NCI-H1436 treated with DMSO at 0.1 percent for 48 hours (cell line): ENCODE data around the gene PDE2A.

ENCODE experiments used
- DNase-seq: peaks from one replicate; lab custom pipeline; 2025; lab: John Stamatoyannopoulos, UW

The PDE2A gene

DNA sequence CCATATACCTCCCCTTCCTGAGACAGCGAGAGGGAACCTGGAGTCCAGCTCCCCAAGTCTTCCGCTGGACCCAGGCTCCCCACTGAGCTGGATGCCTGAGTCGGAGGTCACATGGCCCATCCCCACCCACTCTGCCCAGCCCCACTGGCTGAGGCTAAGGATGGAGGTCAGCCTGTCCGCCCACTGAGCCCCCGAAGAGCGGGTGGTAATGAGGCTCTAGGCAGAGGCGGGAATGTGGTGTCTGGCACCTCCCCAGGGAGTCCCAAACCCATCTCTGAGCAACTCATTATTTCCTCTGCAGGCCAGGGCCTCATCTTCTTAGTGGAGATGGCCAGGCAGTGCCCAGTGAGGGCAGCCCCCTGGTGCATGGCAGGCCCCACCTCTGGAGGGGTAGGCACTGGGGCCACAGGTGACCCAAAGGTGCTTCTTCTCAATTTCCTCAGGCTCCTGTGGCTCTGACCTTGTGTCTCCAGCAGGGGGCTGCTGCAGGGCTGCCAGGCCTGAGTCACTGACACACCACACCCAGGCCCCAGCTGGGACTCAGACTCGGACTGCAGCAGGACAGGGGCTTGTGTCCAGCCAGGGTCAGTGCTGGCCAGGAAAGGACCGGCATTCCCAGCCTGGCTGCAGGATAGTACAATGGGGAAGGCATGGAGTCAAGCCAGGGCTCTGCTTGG, 10.2 kb upstream of the PDE2A start:
- no peak for DNase-seq

DNA sequence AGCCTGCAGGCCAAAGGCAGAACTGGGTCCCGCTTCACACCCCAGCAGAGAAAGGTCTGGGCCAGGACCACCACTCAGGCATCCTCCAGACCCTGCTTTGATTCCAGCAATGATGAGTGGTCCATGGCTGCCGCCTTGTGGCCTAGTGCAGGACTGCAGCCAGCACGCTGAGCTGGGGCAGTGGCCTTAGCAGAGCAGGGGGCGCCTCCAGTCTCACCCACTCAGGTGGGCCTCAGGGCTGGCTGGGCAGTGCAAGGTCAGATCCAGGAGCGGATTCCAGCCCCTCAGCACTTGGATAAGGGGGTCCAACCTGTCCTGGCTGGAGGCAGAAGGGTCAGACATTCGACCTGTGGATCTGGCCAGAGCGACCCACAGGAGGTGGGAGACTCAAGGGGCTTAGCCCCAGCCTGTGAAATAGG, 9.6 kb upstream of the PDE2A start:
- no peak for DNase-seq

DNA sequence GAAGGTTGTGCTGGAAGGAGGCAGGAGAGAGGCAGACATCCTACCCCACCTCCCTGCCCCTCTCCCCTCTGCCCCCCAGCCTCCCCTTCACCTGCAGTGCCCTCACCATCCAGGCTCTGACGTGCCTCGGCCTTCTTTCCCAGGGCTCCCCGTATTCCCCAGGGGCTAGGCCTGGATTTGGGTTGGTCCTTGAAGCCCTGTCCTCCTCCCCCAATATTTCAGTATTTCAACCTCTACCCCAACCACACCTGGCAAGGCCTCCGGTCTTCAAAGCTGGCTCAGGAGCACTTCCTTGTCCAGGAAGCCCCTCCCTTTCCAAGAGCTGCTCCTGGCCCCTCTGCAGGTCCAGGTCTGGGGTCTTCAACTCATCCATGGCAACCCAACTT, 8.6 kb upstream of the PDE2A start:
- no peak for DNase-seq

DNA sequence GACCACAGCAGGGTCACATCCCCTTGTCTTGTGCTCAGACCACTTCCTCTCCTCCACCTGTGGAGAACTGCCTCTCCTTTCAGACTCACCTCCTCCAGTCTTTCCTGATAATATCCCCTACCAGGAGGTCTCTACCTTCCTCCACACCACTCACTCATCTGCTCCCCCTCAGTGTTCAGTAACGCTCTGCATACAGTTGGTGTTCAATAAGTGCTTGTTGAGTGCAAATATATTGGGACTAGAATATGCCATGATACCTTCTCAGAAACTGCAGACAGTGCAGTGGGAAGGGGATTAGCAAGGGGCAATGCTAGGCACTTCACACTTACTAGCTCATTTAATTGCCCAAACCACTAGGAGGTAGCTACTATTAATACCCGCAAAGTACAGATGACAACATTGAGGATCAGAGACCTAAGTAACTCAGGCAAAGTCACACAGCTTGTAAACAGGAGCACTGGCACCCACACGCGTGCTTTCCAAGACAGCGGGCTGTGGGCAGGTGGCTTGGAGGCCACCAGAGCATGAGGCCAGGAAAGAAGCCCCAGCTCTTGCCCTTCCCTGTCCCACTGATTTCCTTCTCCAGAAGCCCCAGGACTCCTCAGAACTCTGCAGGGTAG, 8.1 kb upstream of the PDE2A start:
- no peak for DNase-seq

DNA sequence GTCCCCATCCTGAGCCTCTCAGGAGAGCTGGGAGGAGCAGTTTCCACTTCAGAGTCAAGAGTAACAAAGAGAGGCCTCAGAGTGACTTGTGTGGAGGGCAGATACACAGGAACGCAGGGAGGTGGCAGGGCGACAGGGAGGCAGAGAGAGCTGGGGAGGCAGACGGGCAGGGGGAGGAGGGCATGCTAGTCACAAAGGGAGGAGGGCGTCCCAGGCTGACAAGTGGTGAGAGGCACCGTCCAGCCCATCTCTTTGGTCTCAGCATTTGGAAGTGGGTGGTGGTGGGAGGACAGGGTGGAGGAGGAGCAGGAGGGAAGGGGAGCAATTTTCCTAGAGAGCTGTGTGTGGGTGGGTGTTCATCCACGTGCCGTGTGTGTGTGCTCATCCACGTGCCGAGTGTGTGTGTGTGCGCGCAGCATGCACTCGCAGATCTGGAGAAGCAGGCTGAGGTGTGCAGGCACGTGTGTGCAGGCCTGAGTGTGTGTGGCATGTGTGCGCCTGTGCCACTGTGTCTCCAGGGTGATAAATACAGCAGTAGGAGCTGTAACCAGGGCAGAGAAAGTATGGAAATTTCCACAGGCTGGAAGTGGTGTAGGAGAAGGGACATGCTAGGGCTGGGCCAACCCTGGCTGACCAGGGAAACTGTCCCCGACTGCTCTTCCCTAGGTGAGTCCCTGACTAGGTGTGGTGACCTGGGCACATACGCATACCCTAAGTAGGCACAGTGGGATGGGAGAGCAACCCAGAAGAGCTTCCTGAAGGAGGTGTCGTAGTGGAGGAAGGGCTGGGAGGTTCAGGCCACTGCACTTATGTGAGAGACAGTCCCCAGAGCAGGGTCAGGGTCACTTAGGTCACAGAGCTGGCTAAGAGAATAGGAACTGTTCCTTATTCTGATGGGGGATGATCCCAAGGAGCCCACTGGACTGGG, 7.3 kb upstream of the PDE2A start:
- no peak for DNase-seq

DNA sequence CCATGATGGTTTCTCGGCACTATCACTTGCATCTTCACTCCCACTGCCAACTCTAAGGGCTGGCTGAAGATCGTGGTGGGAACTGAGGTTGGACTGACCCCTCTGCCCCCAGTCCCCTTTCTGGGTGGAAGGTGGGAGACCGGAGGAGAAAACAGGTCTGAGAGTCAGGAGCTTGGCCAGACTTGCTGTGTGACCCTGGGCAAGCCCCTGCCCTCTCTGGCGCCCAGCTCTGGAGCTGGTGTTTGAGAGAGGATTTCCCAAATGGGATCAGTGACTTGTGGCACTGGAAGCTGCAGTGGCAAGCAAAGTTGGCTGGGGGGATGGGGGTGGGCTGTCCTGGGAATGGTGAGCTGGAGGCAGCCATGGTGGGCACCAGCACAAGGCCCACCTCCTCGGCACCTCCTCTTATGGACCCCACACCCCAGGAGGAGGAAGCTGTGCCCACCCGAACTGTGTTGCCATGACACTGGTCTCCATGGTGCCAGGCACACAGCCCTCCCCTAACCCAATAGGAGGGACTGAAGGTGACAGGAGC, 6.5 kb upstream of the PDE2A start:
- no peak for DNase-seq

DNA sequence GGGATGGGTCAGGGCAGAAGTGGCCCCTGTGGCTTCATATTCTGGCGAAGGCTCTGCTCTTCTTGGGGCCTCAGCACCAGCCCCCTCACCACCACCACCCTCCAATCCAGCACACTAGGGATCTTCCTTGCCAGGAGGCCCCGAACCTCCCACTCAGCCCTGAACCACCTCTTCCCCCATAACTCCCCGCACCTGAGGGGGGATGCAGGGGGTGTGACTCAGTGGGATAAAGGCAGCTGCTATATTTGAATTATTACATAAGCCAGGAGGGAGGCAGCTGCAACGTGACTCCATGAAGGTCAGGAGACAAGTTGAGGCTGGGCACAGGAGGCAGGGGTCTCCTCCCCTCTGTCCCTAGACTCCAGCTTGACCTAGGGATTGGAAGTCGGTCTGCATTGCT, 5.6 kb upstream of the PDE2A start:
- no peak for DNase-seq

DNA sequence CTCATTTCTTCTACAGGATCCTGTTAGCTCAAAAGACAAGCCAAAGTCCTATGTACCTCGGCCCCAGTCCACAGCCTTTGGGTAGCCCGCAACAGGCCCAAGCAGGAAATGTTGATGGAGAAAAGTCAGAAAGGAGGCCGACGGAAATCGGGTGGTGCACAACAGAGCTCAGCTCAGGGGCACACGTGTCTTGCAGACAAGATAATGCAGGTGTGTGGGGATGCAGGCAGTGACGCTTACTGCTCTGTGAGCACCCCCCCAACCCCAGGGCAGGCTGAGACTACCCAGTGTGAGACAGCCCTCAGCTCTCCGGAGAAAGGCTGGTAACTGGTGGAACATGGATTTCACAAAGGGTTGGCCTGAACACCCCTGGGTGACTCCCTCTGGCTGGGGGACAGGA, 4.3 kb upstream of the PDE2A start:
- no peak for DNase-seq

DNA sequence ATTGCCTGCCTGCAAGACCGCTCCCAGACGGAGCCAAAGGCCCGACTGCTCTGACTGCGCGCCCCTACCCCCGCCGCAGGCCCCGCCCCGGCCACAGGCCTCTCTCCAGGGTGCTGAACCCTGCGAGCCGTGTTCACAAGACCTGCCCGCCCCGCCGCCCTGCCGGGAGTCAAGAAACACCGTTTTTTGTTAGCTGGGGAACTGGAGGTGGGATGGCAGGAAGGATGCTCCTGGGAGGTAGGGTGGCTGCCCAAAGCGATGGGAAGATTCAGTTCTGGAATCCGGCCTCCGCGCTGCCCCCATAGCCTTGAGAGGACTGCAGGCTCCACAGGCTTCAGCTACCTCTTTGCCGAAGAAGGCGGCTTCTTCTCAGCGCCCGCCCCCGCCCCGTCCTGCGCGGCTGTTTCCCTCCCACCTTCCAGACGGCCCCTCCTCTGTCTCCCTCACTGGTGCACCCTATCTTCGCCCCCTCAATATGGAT, 2.7 kb upstream of the PDE2A start:
- no peak for DNase-seq

DNA sequence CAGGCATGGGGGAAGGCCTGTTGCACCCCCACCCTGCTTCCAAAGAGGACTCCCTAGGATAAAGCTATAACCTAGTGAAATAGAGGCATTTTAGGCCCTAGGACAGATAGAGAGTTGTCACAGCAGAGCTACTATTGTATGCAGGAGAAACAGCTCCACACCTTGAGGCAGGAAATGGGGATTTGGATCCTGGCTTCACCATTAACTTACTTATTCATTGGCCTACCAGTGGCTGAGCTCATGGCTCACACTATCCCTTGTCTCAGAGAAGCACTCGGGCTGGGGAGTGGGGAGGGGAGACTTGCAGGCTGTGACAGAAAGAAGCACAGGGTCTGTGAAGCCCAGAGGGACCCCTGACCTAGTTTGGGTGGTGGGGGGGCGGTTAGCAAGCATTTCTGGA, 999 bp upstream of the PDE2A start:
- DNase-seq, result no peak

DNA sequence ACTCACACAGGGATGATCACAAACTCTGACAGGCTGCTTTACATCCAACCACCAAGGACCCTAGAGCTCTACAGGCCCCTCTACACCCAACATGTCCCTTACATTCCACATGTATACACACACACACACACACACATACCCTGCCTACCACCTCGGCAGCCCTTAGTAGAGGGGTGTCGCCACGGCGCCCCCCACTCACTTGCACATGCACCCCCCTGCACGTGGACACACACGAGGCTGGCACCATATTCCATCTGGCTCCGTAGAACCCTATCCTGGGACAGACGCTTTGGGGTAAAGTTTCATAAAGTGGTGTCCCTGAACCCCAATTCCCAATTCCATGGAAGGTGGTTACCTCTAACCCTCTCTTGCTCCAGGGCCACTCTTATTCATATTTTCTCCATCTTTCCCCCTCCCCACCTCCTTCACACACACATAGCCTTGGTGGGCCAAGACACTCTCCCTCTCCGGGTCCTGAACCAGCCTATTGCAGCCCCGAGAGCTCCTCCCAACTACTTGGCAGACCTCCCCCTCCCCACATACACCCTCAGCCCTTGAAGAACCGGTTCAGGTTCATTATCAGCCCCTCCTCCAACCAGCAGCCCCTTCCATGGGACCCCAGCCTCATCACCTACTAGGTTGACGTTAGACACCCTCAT, 809 bp downstream of the PDE2A start:
- no peak for DNase-seq

DNA sequence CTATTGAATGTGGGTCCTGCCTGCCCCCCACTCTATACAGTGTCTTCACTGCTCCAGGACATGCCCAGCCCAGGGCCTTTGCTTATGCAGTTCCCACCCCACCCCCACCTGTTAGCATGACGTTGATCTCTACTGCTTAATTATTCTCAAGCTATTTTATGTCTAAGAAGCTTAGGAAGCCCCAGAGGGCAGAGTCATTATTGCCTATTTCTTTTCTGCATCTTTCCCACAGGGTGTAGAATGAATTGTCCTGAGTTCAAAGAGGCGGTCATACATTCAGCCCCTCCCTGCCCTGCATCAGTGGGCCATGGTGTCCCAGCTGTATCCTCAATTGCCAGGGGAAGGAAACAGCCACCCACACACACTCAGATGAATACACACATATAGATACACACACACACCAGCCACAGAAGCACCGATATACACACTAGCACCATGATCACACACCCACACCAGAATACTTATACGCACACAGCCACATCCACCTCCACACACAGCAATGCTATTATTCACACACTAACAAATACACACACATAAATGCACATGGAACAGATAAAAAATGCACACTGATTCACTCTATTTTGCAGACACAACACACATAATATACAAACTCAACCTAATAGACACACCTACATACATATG, 1.5 kb downstream of the PDE2A start:
- DNase-seq, result no peak

DNA sequence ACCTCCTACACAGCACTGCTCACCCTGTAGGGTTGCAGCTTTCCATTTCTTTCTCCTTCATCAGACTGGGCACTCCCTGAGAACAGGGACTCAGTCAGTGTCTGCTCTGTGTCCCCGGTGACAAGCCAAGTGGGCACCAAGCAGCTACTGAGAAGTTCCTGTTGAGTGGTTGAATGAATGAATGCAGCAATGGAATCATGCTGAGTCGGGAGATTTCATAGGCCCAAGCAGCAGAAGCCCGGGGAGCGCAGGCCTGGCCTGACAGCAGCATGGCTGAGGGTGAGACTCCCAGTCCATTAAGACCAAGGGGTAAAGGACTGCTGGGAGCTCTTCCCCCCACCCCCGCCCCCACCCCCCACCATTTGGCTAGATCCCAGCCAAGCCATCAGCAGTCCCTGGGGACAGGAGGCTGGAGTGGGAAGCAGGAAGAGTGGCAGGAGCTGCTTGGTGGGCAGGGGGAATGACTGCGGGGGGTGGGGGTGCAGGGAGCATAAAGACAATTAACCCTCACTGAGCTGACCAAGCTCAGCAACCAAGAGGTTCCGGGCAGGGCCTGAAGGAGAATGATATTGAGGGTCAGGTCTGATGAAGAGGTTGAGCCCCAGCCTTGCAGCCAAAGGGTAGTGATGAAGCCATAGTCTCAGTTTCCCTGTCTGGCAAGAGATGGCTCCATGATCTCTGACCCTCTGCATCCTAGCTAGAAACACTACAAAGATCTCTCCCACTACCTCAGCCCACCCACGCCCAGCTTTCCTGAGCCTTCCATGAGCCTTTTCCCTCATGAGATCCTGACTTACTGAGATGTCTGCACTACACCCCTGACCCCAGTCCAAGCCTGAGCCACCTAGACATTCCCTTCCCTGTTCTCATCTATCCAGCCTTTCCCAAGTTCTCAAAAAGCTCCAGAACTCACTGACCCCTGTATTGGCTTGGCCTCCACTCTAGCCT, 2.8 kb downstream of the PDE2A start:
- no peak for DNase-seq

DNA sequence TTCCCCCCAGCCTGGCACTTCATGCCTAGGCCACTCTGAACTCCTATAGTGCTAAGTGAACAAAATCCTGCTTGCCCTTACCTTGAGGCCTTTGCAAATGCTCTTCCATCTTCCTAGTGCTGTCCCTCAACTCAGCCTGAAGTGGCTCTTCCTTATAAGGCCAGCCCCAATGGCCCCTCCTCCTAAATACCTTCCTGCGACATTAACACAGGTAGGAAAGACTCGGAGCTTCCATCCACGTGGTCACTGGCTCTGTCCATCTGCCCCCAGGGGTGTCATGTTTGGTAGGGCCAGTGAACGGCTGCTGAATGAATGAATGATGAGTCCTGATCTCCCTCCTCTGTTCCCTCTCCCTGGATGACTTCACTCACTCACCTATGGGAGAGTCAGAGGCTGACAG, 4.2 kb downstream of the PDE2A start:
- no peak for DNase-seq

DNA sequence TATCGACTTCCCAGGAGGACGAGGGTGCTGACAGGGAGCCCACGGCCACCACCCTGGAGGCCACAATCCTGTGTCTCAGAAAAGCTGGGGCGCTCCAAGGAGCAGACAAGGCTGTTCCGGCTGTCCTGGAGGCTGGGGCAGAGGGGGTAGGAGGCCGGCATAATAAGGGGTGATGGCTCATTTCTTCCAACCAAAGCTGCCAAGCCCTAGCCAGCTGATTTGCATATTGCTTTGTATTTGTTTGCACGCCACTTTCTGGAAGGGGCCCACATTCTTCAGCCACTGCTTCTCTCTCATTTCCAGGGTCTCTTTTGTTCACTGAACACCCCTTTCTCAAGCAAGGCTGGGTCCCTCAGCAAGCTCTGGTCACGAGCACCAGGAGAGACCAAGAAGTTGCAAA, 4.7 kb downstream of the PDE2A start:
- DNase-seq, result no peak

DNA sequence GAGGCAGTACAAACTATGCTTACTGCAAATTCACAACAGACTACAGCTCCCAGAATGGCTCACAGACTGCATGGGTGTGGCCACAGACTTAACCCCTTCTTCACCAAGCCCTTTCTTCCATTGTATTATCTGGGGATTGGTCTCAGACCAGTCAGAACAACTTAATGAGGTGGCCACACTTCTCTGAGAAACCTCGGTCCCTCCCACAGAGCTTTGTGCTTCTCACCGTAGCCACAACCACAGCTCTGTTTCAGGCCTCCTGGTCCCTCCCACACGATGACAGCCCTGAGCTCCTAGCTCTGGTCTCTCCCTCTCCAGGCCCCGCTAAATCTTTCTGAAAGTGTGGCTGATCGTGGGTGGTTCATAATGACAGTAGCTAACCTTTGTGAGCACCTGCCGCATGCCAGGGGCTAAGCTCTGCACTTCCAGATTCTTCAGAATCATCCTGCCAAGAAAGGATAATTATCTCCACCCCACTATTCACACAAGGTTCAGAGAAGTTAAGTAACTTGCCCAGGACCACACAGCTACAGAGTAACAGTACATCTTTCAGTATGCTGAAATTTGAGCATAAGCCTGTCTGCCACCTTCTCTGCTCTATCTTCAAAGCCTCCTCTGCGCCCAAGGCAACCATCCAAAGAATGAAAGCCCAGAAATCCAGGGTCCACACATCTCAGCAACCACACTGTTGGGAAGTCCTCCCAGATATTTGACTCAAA, 5.4 kb downstream of the PDE2A start:
- DNase-seq, result no peak

DNA sequence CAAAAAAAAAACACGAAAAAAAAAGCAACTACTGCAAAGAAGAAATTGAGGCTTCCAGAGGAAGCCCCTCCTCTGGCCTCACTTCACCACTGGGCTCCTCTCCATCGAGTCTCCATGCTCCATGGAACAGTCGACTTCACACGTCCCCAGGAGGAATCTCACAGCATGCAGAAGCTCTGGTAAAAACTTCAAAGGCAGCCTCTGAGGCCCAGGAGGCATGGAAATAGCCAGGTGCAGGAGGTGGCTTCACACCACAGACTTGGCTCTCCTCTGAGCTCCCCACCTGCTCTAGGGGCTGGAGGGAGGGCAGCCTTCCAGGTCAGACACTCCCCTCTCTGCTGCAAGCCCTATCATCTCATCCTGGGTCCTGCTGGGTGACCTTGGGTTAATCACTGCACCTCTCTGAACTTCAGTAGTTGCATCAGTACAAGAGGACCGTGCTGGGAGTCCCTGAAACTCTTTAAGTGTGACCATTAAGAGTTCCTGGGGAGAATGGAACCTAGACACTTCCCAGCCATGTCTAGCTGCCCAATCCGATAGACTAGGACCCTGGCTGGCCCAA, 8.2 kb downstream of the PDE2A start:
- no peak for DNase-seq

DNA sequence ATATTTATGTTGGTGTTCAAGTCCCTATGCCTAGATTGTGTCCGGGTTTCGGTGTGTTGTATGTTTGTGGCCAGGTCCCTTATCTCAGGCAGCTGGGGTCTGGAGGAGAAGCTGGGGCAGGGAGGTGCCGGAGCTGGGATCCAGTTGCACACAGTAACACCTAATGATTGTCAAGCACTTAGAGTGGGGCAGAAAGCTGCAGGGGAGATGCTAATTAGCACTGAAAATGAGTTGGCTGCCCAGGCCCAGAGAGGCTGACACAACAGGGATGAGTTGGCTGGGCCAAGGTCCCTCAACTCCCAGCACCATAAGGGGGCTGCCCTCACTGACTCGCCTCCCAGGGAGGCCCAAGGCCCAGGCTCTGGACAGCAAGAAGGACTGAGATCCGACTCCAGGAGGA, 12.2 kb downstream of the PDE2A start:
- DNase-seq, result no peak

DNA sequence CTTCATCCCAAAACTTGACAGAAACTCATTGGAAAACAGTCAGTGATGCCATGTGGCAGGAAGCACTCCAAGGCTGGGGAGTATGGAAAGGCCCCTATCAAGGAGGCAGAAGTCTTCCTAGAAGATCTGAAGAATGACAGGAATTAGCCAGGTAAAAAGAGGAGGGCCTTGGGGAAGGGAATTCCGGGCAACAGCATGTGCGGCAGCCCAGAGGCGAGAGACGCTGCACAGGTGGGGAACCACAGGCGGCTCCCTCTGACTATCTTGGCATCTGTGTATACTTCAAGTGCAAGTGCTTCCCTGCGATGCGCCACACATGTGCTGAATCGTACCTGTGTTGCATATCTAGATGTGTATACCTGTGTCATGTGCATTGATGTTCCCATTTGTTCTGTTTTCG, 12.7 kb downstream of the PDE2A start:
- no peak for DNase-seq
